Measurements from ENCODE around the gene MAP4K5.

GRCh38 chr14:50425816-50426215 is 106.6 kb downstream of the MAP4K5 start:
- TF ChIP-seq POLR2AphosphoS5 (IDR thresholded peaks at IDR 0.05; ENCODE audit: low read depth, low read length): no peak
- no peak for TF ChIP-seq POLR2A (IDR thresholded peaks at IDR 0.05; ENCODE audit: low read depth, low read length)
- TF ChIP-seq TAF1 (IDR thresholded peaks at IDR 0.05; ENCODE audit: borderline replicate concordance, low read depth, low read length): no peak

Data from GM12892 (cell line).